ENCODE measurements around the gene FOXD2. TPM values are rescaled to one million over a fixed set of nuclear protein-coding genes. Genes with fewer than 3 reads are reported as not detected.
"Not testable (repeated sequence)": the region's sequence is repeated elsewhere in the genome, so short reads cannot be mapped to it uniquely, and the experiment has no call there.

FOXD2 gene
- total RNA-seq, 1 donor from 2014 or later: 0.11 TPM

- H3K27me3 Mint-ChIP-seq (ENCODE audit: low read depth): peaks cover 60% of the 10 kb centered on the region
- no peak overlapping the region for H3K4me3 Mint-ChIP-seq (ENCODE audit: low read depth)
These were observed 8.1 kb downstream of the FOXD2 start for GRCh38 chr1:47445823-47446550.

DNA sequence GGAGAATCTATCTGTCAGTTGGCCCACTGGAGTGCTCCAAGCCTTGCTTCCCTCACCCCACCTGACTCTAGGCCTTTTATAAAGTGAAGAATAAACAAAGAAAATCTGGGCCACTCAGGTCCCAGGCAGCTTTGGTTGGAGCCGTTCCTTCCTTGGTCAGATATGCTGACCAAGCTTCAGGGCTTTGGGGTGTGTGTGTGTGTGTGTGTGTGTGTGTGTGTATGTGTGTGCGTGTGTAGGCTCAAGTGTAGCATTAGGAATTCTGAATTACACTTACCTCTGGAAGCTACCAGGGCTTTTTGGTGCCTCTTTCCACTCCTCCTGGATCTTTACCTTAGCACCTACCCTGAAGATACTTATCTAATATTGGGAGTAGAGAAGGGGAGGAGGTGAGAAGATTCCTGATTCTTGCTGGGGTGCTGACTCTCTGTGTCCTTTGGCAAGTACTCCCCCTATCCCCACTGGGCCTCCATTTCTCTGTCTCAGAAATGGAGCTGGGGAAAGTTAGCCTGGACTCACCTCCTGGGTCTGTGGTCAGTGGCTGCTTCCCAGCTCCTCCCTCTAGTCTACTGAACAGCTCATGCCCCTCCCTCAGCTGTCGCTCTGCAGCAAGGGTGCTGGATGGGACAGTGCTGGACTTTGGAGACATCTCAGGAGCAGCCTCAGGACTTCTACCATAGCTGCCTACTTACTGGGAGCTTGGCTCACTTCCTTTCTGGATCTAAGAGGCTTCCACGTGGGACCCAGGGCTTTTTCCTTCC, 10.8 kb downstream of the FOXD2 start:
- intact Hi-C loops (cut with micrococcal nuclease): no loop called here
- peaks cover 13% of the 10 kb centered on the region for H3K4me1 Mint-ChIP-seq (ENCODE audit: low read depth)
- H3K27ac Mint-ChIP-seq: no peak overlapping the region
- DNase-seq (ENCODE audit: low spot score): no peak
- no peak overlapping the region for H3K4me3 Mint-ChIP-seq (ENCODE audit: low read depth)
- no peaks in the 10 kb centered on the region for H3K36me3 Mint-ChIP-seq (ENCODE audit: low read depth)
- H3K27me3 Mint-ChIP-seq (ENCODE audit: low read depth): peaks cover 79% of the 10 kb centered on the region
- no peaks in the 10 kb centered on the region for H3K9me3 Mint-ChIP-seq

More at GRCh38 chr1:47445823-47446550, 8.1 kb downstream of the FOXD2 start:
- no peak for DNase-seq (ENCODE audit: low spot score)
- Mint-ChIP-seq H3K27ac (no peak overlapping the region), H3K36me3 (ENCODE audit: low read depth) (no peaks in the 10 kb centered on the region), H3K4me1 (ENCODE audit: low read depth) (peaks cover 13% of the 10 kb centered on the region), H3K9me3 (no peaks in the 10 kb centered on the region)
- intact Hi-C loops (cut with micrococcal nuclease): loop anchor here (2.0 kb wide), 3 partner anchors 29 to 263 kb away; partner anchors contain the start of gene FOXE3

- intact Hi-C loops (cut with micrococcal nuclease): no loop called here
- Mint-ChIP-seq H3K4me1 (ENCODE audit: low read depth) (peaks cover 6% of the 10 kb centered on the region), H3K4me3 (ENCODE audit: low read depth) (no peak overlapping the region), H3K27me3 (ENCODE audit: low read depth) (peaks cover 79% of the 10 kb centered on the region), H3K9me3 (no peaks in the 10 kb centered on the region), H3K27ac (no peak overlapping the region), H3K36me3 (ENCODE audit: low read depth) (no peaks in the 10 kb centered on the region)
- DNase-seq (ENCODE audit: low spot score): no peak
These were observed 12.1 kb downstream of the FOXD2 start for GRCh38 chr1:47449822-47450552.

- Mint-ChIP-seq H3K36me3 (ENCODE audit: low read depth) (no peaks in the 10 kb centered on the region), H3K27me3 (ENCODE audit: low read depth) (peaks cover 77% of the 10 kb centered on the region), H3K4me3 (ENCODE audit: low read depth) (no peak overlapping the region), H3K27ac (no peak overlapping the region), H3K9me3 (no peaks in the 10 kb centered on the region), H3K4me1 (ENCODE audit: low read depth) (peaks cover 2% of the 10 kb centered on the region)
- intact Hi-C loops (cut with micrococcal nuclease): no loop called here
- no peak for DNase-seq (ENCODE audit: low spot score)
These were observed 12.8 kb downstream of the FOXD2 start for GRCh38 chr1:47450606-47451005.

- Mint-ChIP-seq H3K4me3 (ENCODE audit: low read depth) (no peak overlapping the region), H3K27me3 (ENCODE audit: low read depth) (peaks cover 59% of the 10 kb centered on the region), H3K4me1 (ENCODE audit: low read depth) (no peaks in the 10 kb centered on the region), H3K9me3 (no peaks in the 10 kb centered on the region), H3K36me3 (ENCODE audit: low read depth) (no peaks in the 10 kb centered on the region), H3K27ac (no peak overlapping the region)
- no peak for DNase-seq (ENCODE audit: low spot score)
- intact Hi-C loops (cut with micrococcal nuclease): no loop called here
These were observed 14.6 kb downstream of the FOXD2 start for GRCh38 chr1:47452426-47452825.

GRCh38 chr1:47453910-47454309, 16.1 kb downstream of the FOXD2 start:
- DNase-seq (ENCODE audit: low spot score); H3K27ac Mint-ChIP-seq; H3K9me3 Mint-ChIP-seq; H3K4me3 Mint-ChIP-seq (ENCODE audit: low read depth); intact Hi-C loops (cut with micrococcal nuclease); H3K4me1 Mint-ChIP-seq (ENCODE audit: low read depth); H3K36me3 Mint-ChIP-seq (ENCODE audit: low read depth): not testable (repeated sequence)
- peaks cover 53% of the 10 kb centered on the region for H3K27me3 Mint-ChIP-seq (ENCODE audit: low read depth)

GRCh38 chr1:47456250-47456649, 18.4 kb downstream of the FOXD2 start:
- H3K27ac Mint-ChIP-seq: no peak overlapping the region
- no peaks in the 10 kb centered on the region for H3K9me3 Mint-ChIP-seq
- no peaks in the 10 kb centered on the region for H3K4me1 Mint-ChIP-seq (ENCODE audit: low read depth)
- intact Hi-C loops (cut with micrococcal nuclease): no loop called here
- no peak overlapping the region for H3K4me3 Mint-ChIP-seq (ENCODE audit: low read depth)
- peaks cover 49% of the 10 kb centered on the region for H3K27me3 Mint-ChIP-seq (ENCODE audit: low read depth)
- no peak for DNase-seq (ENCODE audit: low spot score)
- no peaks in the 10 kb centered on the region for H3K36me3 Mint-ChIP-seq (ENCODE audit: low read depth)

GRCh38 chr1:47457547-47457946, 19.7 kb downstream of the FOXD2 start:
- intact Hi-C loops (cut with micrococcal nuclease); DNase-seq (ENCODE audit: low spot score); H3K36me3 Mint-ChIP-seq (ENCODE audit: low read depth); H3K4me3 Mint-ChIP-seq (ENCODE audit: low read depth); H3K9me3 Mint-ChIP-seq; H3K4me1 Mint-ChIP-seq (ENCODE audit: low read depth); H3K27ac Mint-ChIP-seq: not testable (repeated sequence)
- peaks cover 49% of the 10 kb centered on the region for H3K27me3 Mint-ChIP-seq (ENCODE audit: low read depth)

DNA sequence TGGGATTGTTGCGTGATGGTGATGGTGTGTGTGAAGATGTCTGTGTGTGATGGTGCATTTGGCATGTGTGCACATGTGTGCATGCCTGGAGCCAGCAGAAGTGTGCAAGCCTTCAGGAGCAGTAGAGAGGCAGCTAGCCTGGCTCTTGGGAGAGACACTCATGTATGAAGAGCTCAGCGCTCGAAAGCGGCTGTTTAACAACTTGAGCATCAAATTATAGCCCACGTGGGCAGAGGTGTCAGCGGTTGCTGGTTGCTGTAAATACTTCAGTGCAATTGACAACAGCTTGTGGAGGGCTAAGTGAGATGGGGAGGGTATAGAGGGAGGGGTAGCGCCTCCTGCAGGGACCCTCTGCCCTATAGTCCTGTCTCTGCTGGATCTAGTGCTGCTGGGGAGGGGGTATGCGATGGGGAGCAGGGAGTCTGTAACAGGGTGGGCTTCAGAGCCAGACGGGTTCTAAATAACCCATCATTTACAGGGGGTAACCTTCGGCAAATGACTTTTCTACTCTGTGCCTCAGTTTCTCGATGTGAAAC, 21.5 kb downstream of the FOXD2 start:
- peaks cover 52% of the 10 kb centered on the region for H3K27me3 Mint-ChIP-seq (ENCODE audit: low read depth)

GRCh38 chr1:47460040-47460439, 22.2 kb downstream of the FOXD2 start:
- H3K27ac Mint-ChIP-seq: no peak overlapping the region
- intact Hi-C loops (cut with micrococcal nuclease): no loop called here
- H3K36me3 Mint-ChIP-seq (ENCODE audit: low read depth): no peaks in the 10 kb centered on the region
- DNase-seq (ENCODE audit: low spot score): no peak
- no peaks in the 10 kb centered on the region for H3K9me3 Mint-ChIP-seq
- no peak overlapping the region for H3K4me3 Mint-ChIP-seq (ENCODE audit: low read depth)
- no peaks in the 10 kb centered on the region for H3K4me1 Mint-ChIP-seq (ENCODE audit: low read depth)
- peaks cover 49% of the 10 kb centered on the region for H3K27me3 Mint-ChIP-seq (ENCODE audit: low read depth)

More for the DNA sequence above, 21.5 kb downstream of the FOXD2 start:
- no peaks in the 10 kb centered on the region for H3K36me3 Mint-ChIP-seq (ENCODE audit: low read depth)
- H3K4me1 Mint-ChIP-seq (ENCODE audit: low read depth): no peaks in the 10 kb centered on the region
- DNase-seq (ENCODE audit: low spot score): no peak
- intact Hi-C loops (cut with micrococcal nuclease): no loop called here
- no peak overlapping the region for H3K27ac Mint-ChIP-seq
- H3K4me3 Mint-ChIP-seq (ENCODE audit: low read depth): no peak overlapping the region
- H3K9me3 Mint-ChIP-seq: no peaks in the 10 kb centered on the region

DNA sequence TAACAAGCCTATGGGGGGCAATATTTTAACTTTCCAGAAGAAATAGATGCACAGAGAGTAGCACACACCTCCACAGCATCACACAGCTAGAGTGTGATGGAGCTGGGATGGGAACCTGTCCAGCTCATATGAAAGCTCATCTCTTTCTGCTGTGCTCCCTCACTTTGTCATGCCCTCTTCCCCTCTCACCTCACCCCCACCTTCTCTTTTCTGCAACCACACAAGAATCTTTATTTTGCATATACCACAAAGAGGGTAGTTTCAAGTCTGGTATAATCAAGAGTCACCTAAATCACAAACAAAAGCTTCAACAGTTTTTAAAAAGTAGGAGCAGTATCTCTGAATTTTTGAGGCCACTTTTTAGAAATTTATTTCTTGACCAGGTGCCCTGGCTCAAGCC, 22.6 kb downstream of the FOXD2 start:
- H3K36me3 Mint-ChIP-seq (ENCODE audit: low read depth): no peaks in the 10 kb centered on the region
- H3K27me3 Mint-ChIP-seq (ENCODE audit: low read depth): peaks cover 46% of the 10 kb centered on the region

GRCh38 chr1:47465605-47466004, 27.8 kb downstream of the FOXD2 start:
- H3K4me3 Mint-ChIP-seq (ENCODE audit: low read depth): no peak overlapping the region
- intact Hi-C loops (cut with micrococcal nuclease): no loop called here
- H3K9me3 Mint-ChIP-seq: no peaks in the 10 kb centered on the region
- H3K4me1 Mint-ChIP-seq (ENCODE audit: low read depth): no peaks in the 10 kb centered on the region
- no peak overlapping the region for H3K27ac Mint-ChIP-seq
- peaks cover 32% of the 10 kb centered on the region for H3K27me3 Mint-ChIP-seq (ENCODE audit: low read depth)
- no peak for DNase-seq (ENCODE audit: low spot score)
- H3K36me3 Mint-ChIP-seq (ENCODE audit: low read depth): no peaks in the 10 kb centered on the region

More for the DNA sequence above, 22.6 kb downstream of the FOXD2 start:
- intact Hi-C loops (cut with micrococcal nuclease): no loop called here
- no peak overlapping the region for H3K4me3 Mint-ChIP-seq (ENCODE audit: low read depth)
- no peak for DNase-seq (ENCODE audit: low spot score)
- H3K9me3 Mint-ChIP-seq: no peaks in the 10 kb centered on the region
- no peak overlapping the region for H3K27ac Mint-ChIP-seq
- no peaks in the 10 kb centered on the region for H3K4me1 Mint-ChIP-seq (ENCODE audit: low read depth)

Measured in activated T-helper 2 cell treated with anti-CD3 and anti-CD28 coated beads, Interferon-gamma antibody, Interleukin-2, Interleukin-4, amounts not matched to agents 10 μg/mL and 5 μg/mL and 100 μg/mL, durations not matched to agents 14 hours and 24 hours and 36 hours (primary cell).